Femur (tissue), 1 donor: ENCODE measurements around the gene RELL1.

Experiments used
- DNase-seq: peaks from one replicate; pipeline ENCODE4 v3.0.0-alpha.2; 2017

RELL1 gene

DNA sequence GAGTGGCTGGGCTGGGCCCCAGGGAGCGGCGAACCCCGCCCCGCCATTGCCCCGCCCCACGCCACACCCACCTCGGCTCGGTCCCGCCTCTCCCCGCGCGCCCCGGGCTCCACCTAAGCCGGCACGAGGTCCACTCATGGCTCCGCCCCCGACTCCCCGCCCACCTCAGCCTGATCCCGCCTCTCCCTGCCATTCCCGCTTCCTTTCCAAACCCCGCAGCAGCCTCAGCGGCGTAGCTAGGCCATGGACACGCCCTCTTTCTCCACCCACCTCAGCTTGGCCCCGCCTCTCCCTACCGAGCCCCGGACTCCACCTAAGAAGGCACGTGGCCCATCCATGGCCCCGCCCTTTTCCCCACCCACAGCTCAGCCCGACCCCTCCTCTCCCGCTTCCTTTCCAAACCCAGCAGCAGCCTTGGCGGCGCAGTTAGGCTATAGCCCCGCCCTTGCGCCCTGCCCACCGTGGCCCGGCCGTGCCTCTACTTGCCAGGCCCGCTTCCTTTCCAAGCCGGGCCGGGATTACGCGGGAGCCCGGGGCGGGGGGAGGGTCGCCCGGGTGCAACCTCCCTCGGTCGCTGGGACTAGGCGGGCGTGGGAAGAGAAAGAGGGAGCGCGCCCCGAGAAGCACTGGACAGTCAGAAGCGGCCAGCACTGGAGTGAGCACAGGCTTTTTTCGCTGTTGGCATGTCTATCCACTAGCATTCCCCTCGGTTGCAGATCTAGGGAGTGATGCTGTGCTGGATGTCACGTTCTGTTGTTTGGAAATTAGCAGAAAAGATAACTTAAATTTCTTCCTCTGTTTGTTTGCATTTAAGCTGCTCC is at the start of gene RELL1:
TSS of gene RELL1 (minus strand) at position 4 of the 821 bp plus-strand sequence. CDS start 89 bp downstream, outside the sequence.
- peak; percentile 100 for DNase-seq

- DNase-seq: no peak
Observed at GRCh38 chr4:37735578-37735977, 49.4 kb upstream of the RELL1 start.

DNA sequence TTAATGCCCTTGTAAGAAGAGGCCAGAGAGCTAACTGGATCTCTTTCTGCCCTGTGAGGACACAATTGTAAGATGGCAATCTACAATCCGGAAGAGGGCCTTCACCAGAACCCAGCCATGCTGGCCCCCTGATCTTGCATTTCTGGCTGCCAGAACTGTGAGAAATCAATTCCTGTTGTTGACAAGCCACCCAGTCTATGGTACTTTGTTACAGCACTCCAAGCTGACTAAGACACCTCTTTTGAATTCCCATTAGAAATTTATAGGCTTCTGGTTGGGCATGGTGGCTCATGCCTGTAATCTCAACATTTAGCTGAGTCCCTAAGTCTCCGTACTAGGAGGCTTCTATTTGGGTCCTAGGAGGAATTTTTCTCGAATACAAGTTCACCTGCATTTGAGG is 48.8 kb upstream of the RELL1 start:
- no peak for DNase-seq

- DNase-seq: no peak
Observed at GRCh38 chr4:37733240-37733867, 47.2 kb upstream of the RELL1 start.

DNA sequence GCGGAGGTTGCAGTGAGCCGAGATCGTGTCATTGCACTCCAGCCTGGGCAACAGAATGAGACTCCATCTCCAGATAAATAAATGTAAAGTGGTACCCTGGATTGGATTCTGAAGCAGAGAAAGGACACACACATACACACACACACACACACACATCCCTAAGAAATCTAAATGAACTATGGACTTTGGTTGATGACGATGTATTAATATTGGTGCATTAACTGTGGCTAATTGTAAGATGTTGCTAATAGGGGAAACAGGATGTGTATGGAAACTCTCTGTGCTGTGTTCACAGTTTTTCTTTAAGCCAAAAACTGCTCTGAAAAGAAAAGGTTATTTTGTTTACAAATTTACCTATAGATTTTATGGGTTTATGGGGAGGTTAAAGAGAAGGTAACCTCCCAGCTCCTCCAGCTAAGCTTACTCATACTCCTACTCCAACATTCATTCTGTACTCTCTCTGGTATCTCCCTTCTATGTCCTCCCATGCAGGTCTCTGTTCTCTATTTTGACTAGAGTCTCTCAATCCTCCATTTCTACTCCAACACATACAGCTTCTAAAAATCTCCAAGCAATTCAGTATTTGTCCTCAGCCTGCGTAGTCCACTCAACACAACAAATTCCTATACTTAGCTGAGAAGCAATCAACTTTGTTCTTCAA is 46.5 kb upstream of the RELL1 start:
- DNase-seq: no peak

GRCh38 chr4:37729649-37730004 is 43.5 kb upstream of the RELL1 start:
- DNase-seq: no peak

DNA sequence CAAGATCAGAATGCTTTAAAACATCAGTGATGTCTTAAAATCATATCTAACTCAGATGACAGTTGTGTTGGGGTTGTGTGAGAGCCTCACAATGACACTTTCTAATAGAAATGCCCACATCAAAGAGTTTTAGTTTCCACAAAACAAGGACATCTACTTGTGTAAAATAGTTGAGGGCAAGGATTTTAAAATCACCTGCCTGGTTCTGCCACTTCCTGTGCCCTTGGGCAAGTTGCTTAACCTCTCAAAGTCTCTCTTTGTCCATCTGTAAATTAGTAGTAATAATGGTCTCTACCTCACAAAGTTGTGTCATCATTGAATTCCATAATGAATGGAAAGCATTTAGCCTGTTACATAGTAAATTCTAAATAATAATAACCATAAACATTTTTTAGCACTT is 41.9 kb upstream of the RELL1 start:
- no peak for DNase-seq

- no peak for DNase-seq
Observed at GRCh38 chr4:37727635-37728034, 41.5 kb upstream of the RELL1 start.

DNA sequence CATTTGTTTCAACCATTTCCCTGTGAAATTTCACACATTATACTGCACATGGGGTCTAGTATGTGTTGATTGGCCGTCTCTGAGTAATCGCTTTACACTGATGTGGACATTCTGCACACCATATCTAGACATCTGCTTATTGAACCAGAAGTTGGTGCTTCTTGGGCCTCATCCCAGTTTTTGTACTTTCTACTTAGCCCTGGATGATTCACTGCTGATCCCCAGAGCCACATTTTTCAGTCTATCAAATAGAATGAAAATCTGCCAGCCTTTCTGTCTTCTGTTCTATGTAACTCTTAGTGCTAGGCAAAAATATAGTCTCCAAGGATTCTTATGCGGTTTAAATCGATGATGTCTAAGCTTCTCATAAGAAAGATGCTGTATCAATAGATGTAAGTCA is 40.5 kb upstream of the RELL1 start:
- DNase-seq: no peak

DNA sequence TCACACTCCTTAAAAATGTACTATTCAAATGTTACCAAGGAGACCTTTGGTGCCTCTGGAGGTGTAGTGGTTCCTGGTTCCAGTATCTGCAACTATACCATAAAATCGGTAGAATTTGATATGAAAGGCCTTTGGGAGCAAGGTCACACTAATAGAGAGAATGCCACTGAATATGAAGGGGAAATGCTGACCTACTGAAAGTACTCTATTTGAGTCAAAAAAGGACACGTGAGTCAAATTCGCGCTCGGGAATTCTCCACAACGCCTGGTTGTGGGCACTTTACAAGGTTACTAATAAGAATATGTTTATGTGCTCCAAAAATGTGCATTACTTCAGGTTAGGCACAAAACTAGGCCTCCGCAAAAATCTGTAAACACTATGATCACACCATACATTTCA is 39.5 kb upstream of the RELL1 start:
- no peak for DNase-seq

DNA sequence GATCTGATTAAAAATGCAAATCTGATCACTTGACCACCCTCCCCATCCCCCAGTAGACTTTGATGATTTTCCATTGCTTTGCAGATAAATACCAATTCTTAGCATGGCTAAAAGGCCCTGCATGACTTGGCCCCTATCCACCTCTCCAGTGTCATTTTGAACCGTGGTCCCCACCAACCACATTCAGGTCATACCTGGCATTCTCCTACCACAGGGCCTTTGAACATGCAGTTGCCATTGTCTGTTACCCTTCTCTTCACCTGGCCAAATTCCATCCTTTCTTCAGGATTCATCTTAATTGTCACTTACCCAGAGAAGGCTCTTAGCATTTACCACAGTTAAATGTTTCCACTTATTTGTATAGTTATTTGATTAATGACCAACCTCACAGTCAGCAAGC is 36.9 kb upstream of the RELL1 start:
- DNase-seq: no peak

GRCh38 chr4:37721995-37722638 is 35.9 kb upstream of the RELL1 start:
- no peak for DNase-seq

DNA sequence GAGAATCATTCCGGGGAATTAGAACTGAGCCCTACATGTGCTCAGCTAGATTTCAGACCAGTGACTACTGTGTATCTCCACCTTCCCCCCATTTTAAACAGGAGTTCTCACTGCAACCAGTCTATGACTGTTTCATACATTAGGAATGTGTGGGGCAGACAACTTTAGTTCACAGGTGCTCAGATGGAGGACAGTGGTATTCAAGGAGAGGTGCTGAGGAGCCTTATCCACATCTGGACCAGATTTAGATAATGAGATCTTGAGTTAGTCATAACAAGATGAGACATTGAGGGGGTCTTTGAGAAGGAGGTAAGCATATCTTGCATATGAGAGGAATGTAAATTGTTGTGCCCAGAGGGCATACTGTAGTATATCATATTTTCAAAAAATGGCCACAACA is 32.8 kb upstream of the RELL1 start:
- DNase-seq: no peak

DNA sequence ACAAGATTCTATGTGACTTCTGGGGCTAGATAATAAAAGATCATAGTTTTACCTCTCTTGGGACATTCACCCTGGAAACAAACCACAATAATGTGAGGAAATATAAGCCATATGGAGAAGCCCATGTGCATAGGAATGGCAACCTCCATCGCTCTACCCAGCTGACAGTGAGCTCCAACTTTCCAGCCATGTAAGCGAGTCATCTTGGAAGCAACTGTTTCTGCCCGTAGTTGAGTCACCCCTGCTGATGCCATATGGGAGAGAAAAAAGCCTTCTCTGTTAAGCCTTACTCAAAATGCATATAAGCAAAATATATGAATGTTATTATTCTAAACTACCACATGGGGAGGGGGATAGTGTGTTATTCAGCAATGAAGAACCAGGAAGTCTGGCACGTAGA is 31.4 kb upstream of the RELL1 start:
- DNase-seq: no peak

DNA sequence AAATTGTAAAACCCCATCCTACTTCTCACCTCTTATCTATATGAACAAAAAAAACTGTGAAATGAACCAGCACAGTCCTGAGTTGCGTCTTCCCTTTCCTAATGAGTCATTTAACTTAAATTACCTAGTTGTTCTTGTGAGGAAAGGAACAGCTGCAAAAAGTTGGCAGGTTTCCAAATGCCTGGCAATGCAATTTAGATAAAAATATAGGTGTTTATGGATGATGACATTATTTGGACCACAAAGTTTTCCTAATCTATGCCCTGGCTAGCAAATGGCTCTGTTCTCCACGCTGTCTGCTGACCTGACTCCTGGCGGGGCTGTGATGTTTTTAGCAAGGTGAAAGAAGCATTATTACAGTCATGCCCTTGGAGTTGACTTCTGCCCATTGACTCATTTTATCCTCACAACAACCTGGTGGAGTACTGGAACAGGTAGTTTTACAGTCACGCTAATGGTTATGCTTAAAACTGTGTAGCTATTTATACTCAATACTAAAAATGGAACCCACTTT is 29.8 kb upstream of the RELL1 start:
- DNase-seq: no peak

GRCh38 chr4:37710491-37710890 is 24.3 kb upstream of the RELL1 start:
- no peak for DNase-seq

DNA sequence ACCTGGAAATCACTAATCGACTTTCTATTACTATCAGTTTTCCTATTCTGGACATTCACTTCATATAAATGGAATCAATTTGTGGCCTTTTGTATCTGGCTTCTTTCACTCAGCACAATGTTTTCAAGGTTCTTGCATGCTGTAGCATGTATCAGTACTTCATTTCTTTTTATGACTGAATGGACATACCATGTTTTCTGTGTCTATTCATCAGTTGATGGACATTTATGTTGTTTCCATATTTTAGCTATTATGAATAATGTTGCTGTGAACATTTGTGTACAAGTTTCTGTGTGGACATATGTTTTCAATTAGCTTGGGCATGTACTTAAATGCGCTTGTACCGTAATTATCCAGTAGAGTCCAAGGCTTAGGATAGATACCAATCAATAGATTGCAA is 19.9 kb upstream of the RELL1 start:
- DNase-seq: no peak

- DNase-seq: no peak
Observed at GRCh38 chr4:37705571-37705970, 19.4 kb upstream of the RELL1 start.

- DNase-seq: no peak
Observed at GRCh38 chr4:37699868-37700481, 13.8 kb upstream of the RELL1 start.

- DNase-seq: no peak
Observed at GRCh38 chr4:37697566-37697965, 11.4 kb upstream of the RELL1 start.

GRCh38 chr4:37693450-37694190 is 7.4 kb upstream of the RELL1 start:
- DNase-seq: no peak

- no peak for DNase-seq
Observed at GRCh38 chr4:37693030-37693429, 6.9 kb upstream of the RELL1 start.
